PC-3 (cell line): Measurements from ENCODE around the gene STXBP1.

ENCODE experiments used
- CTCF ChIP-seq: fragments of 300-600 bp; sonication (generic); conservative IDR thresholded peaks from 2 replicates; pipeline ENCODE4 v1.5.1; 2017; ENCODE audit warnings: antibody characterized with exemption, low read depth, mild to moderate bottlenecking, low read length
- EZH2 ChIP-seq: fragments of 300-600 bp; sonication (generic); IDR thresholded peaks from one replicate; pipeline ENCODE4 v1.6.1; 2017; ENCODE audit warnings: antibody characterized with exemption, mild to moderate bottlenecking, low read length; ENCODE audit not compliant: unreplicated experiment
- EZH2phosphoT487 ChIP-seq: fragments of 300-600 bp; sonication (generic); IDR thresholded peaks from 2 replicates; pipeline ENCODE4 v1.6.1; 2018; ENCODE audit warnings: mild to moderate bottlenecking, antibody characterized with exemption, low read length, borderline replicate concordance

GRCh38 chr9:127667127-127667844 lies 55.2 kb downstream of the STXBP1 start:
- TF ChIP-seq CTCF (no peak), EZH2phosphoT487 (no peak), EZH2 (no peak)
